Activated T-helper 2 cell treated with anti-CD3 and anti-CD28 coated beads, Interferon-gamma antibody, Interleukin-2, Interleukin-4, amounts not matched to agents 10 μg/mL and 5 μg/mL and 100 μg/mL, durations not matched to agents 14 hours and 24 hours and 36 hours (primary cell): ENCODE results near the gene NOS1AP. TPM values are rescaled to one million over a fixed set of nuclear protein-coding genes. Genes with fewer than 3 reads are reported as not detected.

ENCODE experiments used
- DNase-seq: peaks from one replicate; pipeline ENCODE4 v3.0.0; 2021; ENCODE audit warnings: low spot score
- H3K27ac Mint-ChIP-seq: one replicate; pipeline ENCODE4 v1.8.0; 2021; ENCODE audit warnings: mixed read lengths
- H3K27me3 Mint-ChIP-seq: one replicate; pipeline ENCODE4 v1.8.0; 2021; ENCODE audit warnings: low read depth, mixed read lengths
- H3K36me3 Mint-ChIP-seq: one replicate; pipeline ENCODE4 v1.8.0; 2021; ENCODE audit warnings: low read depth, mixed read lengths
- H3K4me1 Mint-ChIP-seq: one replicate; pipeline ENCODE4 v1.8.0; 2021; ENCODE audit warnings: low read depth, mixed read lengths
- H3K4me3 Mint-ChIP-seq: one replicate; pipeline ENCODE4 v1.8.0; 2021; ENCODE audit warnings: low read depth, mild to moderate bottlenecking, moderate library complexity, mixed read lengths
- H3K9me3 Mint-ChIP-seq: one replicate; pipeline ENCODE4 v1.8.0; 2021; ENCODE audit warnings: mixed read lengths
- intact Hi-C: fragments of 100-400 bp; cut with micrococcal nuclease; formaldehyde crosslinking; loops from one replicate; pipeline ENCODE4 v1.15.1; 2023
- total RNA-seq: library from RNA; stranded (reverse); gene quantifications from 2 replicates; pipeline ENCODE4 v1.2.3, GENCODE V29; 2022

NOS1AP gene
- total RNA-seq, 1 donor from 2014 or later, result not detected

DNA sequence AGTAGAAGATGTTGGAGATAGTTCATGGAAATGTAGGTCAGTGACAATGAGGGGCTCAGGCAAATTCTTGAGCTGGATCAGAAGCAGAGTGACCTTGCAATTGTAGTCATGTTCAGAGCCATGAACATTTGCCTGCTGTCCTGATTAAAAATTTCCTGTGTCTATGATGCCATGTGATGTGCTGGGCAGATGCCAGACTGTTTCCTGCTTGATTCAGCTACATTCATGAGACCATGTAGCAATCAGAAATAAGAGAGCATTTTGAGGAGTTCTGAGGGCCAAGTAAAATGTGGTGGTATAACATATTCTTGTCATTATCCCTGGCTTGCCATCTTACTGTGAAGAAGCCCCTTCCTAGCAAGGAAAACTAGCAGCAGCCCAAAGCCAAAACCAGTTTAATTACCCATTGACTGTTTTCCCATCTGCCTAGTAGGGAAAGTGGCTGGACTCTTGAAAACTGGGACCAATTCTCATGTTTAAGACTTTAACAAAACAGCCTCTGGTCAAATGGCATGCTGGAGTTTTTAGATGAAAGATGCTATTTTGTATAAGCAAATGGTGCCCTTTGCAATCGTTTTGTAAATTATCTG is 118.3 kb downstream of the NOS1AP start:
- peaks cover 7% of the 10 kb centered on the region for H3K27me3 Mint-ChIP-seq
- no peaks in the 10 kb centered on the region for H3K4me1 Mint-ChIP-seq
- H3K9me3 Mint-ChIP-seq, result no peaks in the 10 kb centered on the region
- no peak overlapping the region for H3K4me3 Mint-ChIP-seq
- intact Hi-C loops, result no loop called here
- no peak overlapping the region for H3K27ac Mint-ChIP-seq
- no peaks in the 10 kb centered on the region for H3K36me3 Mint-ChIP-seq
- DNase-seq, result no peak

- H3K9me3 Mint-ChIP-seq, result no peaks in the 10 kb centered on the region
- peaks cover 5% of the 10 kb centered on the region for H3K27me3 Mint-ChIP-seq
- no peaks in the 10 kb centered on the region for H3K4me1 Mint-ChIP-seq
- intact Hi-C loops, result no loop called here
- H3K4me3 Mint-ChIP-seq, result no peak overlapping the region
- H3K36me3 Mint-ChIP-seq, result no peaks in the 10 kb centered on the region
- no peak for DNase-seq
- no peak overlapping the region for H3K27ac Mint-ChIP-seq
These were observed 119.9 kb downstream of the NOS1AP start for GRCh38 chr1:162189345-162189744.

DNA sequence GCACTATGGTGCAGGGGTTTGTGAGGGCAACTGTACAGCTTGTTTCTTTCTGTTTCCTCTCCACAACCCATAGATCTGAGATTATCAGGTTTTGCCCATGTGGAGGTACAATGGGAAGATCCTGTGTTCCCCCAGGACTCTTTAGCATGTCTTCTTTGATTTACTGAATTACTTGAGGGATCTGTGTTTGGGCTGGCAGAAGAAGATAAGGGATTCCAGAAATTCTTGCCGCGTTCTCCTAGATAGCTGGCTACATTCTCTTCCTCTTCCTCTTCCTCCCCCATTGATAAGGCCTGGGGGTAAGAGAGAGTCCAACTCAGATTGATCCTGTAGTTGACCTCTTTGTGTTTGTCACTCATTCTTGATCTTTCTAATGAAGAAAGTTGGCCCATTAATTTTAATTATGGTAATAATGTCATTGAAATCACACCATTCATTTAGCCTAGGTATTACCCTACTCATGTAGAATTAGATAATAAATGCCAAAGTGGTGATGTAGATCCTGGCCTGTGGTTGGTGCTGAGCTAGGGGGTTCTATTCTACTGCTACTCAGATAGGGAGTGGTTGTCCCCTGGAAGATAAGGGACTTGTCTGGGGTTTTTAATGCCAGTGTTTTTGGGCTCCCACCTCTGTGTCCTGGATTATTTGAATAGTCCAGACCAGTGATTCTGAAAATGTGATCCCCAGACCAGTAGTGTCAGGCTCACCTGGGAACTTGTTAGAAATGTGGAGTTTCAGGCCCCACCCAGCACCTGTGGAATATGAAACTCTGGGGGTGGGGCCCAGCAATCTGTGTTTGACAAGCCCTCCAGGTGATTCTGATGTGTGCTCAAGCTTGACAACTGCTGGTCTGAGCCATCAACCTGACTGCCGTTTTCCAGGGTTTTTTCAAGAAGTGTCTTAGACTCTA is 122.2 kb downstream of the NOS1AP start:
- Mint-ChIP-seq H3K27me3 (peaks cover 3% of the 10 kb centered on the region), H3K4me3 (no peak overlapping the region)

DNA sequence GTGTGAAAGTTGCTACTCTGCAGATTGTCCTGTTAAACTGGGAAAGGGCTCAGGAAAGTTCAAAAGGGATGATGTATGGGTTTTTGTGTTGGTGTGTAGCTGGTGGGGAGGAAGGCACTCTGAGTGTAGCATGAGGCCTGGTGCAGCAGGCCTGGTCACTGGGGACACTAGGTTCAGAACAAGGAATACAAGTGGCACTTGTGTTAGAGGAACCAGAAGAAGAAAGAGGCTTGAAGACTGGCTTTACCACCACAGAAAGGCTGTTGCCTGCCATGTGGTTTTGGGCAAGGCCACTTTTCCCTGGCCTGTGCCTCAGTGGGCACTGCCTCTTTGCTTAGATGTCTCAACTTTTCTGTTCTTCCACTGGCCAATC is 122.8 kb downstream of the NOS1AP start:
- H3K4me1 Mint-ChIP-seq, result no peaks in the 10 kb centered on the region
- peaks cover 3% of the 10 kb centered on the region for H3K27me3 Mint-ChIP-seq
- no peaks in the 10 kb centered on the region for H3K9me3 Mint-ChIP-seq
- no peak overlapping the region for H3K4me3 Mint-ChIP-seq
- no peak overlapping the region for H3K27ac Mint-ChIP-seq
- intact Hi-C loops, result no loop called here
- no peaks in the 10 kb centered on the region for H3K36me3 Mint-ChIP-seq
- DNase-seq, result no peak

More for the DNA sequence above, 122.2 kb downstream of the NOS1AP start:
- H3K27ac Mint-ChIP-seq, result no peak overlapping the region
- no peak for DNase-seq
- H3K9me3 Mint-ChIP-seq, result no peaks in the 10 kb centered on the region
- intact Hi-C loops, result no loop called here
- H3K36me3 Mint-ChIP-seq, result no peaks in the 10 kb centered on the region
- no peaks in the 10 kb centered on the region for H3K4me1 Mint-ChIP-seq

DNA sequence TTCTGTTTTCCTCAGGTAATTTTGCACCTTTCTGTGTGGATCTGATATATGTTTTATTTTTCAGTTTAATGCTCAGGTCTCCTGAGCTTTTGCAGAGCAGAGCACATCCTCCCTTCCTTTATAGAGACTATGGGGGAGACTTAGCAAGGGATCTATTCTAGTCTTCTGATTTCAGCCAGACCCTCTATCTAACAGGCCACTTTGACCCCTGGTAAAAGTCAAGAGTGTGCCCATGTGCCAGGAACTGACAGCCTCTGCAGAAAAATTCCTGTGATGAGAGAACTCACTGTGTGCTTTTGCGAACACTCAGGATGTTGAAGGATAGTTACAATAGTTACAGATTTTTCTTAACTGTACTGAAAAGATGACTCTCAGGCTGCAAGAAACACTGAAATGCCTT is 123.3 kb downstream of the NOS1AP start:
- DNase-seq, result no peak
- Mint-ChIP-seq H3K4me1 (no peaks in the 10 kb centered on the region), H3K27ac (no peak overlapping the region), H3K27me3 (peaks cover 3% of the 10 kb centered on the region), H3K4me3 (no peak overlapping the region), H3K9me3 (no peaks in the 10 kb centered on the region), H3K36me3 (no peaks in the 10 kb centered on the region)
- intact Hi-C loops, result no loop called here

- intact Hi-C loops, result no loop called here
These were observed 123.7 kb downstream of the NOS1AP start for GRCh38 chr1:162193221-162193620.

DNA sequence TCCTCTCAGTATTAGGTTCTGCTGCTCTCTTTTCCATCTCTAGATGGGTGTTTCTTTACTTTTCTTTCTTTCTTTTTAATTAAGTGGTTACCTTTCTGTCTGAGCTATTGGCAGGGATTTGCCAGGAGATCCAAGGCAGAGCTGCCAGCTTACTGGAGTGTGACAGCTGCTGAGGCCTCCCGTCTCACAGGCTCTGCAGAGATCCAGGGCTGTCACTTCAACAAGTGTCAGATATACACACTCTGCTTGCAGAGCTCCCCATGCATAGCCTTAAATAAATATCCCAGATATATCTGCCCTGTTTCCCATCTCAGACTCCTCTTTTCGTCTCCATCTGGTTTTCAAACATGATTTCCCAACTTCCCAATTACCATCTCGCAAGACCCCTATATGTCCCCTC is 124.3 kb downstream of the NOS1AP start:
- Mint-ChIP-seq H3K36me3 (no peaks in the 10 kb centered on the region), H3K4me1 (no peaks in the 10 kb centered on the region), H3K9me3 (no peaks in the 10 kb centered on the region), H3K27me3 (peaks cover 3% of the 10 kb centered on the region), H3K4me3 (no peak overlapping the region), H3K27ac (no peak overlapping the region)
- no peak for DNase-seq
- intact Hi-C loops, result no loop called here

More at GRCh38 chr1:162193221-162193620, 123.7 kb downstream of the NOS1AP start:
- Mint-ChIP-seq H3K27me3 (peaks cover 3% of the 10 kb centered on the region), H3K9me3 (no peaks in the 10 kb centered on the region), H3K36me3 (no peaks in the 10 kb centered on the region), H3K4me1 (no peaks in the 10 kb centered on the region), H3K4me3 (no peak overlapping the region), H3K27ac (no peak overlapping the region)
- DNase-seq, result no peak

GRCh38 chr1:162195567-162195966 is 126.1 kb downstream of the NOS1AP start:
- intact Hi-C loops, result no loop called here
- H3K4me1 Mint-ChIP-seq, result no peaks in the 10 kb centered on the region
- H3K36me3 Mint-ChIP-seq, result no peaks in the 10 kb centered on the region
- H3K27ac Mint-ChIP-seq, result no peak overlapping the region
- no peaks in the 10 kb centered on the region for H3K9me3 Mint-ChIP-seq
- no peak overlapping the region for H3K4me3 Mint-ChIP-seq
- H3K27me3 Mint-ChIP-seq, result peaks cover 3% of the 10 kb centered on the region
- no peak for DNase-seq

DNA sequence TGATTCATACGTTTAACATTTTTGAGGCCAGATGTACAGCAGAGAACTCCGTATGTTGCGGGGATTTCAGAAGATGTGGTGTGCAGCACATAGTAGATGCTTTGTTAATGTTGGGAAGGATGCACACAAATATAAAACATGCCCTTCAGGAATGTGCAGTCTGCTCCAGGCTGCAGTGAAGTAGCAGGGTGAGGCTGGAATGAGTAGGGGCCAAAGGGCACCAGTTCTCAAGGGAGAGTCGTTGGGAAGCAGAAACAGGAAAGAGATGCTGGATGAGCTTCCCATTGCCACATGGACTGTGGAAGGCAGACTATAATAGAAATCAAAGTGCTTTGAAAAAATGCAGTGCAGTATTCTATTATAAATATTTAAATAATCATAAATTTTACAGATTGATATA is 126.9 kb downstream of the NOS1AP start:
- no peak for DNase-seq
- Mint-ChIP-seq H3K9me3 (no peaks in the 10 kb centered on the region), H3K27ac (no peak overlapping the region), H3K4me1 (no peaks in the 10 kb centered on the region), H3K4me3 (no peak overlapping the region), H3K27me3 (peaks cover 3% of the 10 kb centered on the region), H3K36me3 (no peaks in the 10 kb centered on the region)
- intact Hi-C loops, result no loop called here

- Mint-ChIP-seq H3K4me3 (no peak overlapping the region), H3K4me1 (no peaks in the 10 kb centered on the region), H3K36me3 (no peaks in the 10 kb centered on the region), H3K27me3 (peaks cover 3% of the 10 kb centered on the region), H3K27ac (no peak overlapping the region), H3K9me3 (no peaks in the 10 kb centered on the region)
- no peak for DNase-seq
- intact Hi-C loops, result no loop called here
These were observed 127.6 kb downstream of the NOS1AP start for GRCh38 chr1:162197041-162197531.

- intact Hi-C loops, result no loop called here
- peaks cover 4% of the 10 kb centered on the region for H3K27me3 Mint-ChIP-seq
- no peaks in the 10 kb centered on the region for H3K36me3 Mint-ChIP-seq
- no peak overlapping the region for H3K4me3 Mint-ChIP-seq
- DNase-seq, result no peak
- H3K9me3 Mint-ChIP-seq, result no peaks in the 10 kb centered on the region
- no peaks in the 10 kb centered on the region for H3K4me1 Mint-ChIP-seq
- no peak overlapping the region for H3K27ac Mint-ChIP-seq
These were observed 128.3 kb downstream of the NOS1AP start for GRCh38 chr1:162197615-162198421.

GRCh38 chr1:162200096-162200847 is 130.8 kb downstream of the NOS1AP start:
- Mint-ChIP-seq H3K27ac (no peak overlapping the region), H3K9me3 (no peaks in the 10 kb centered on the region), H3K36me3 (no peaks in the 10 kb centered on the region), H3K4me3 (no peak overlapping the region), H3K4me1 (no peaks in the 10 kb centered on the region), H3K27me3 (peaks cover 9% of the 10 kb centered on the region)
- intact Hi-C loops, result no loop called here
- DNase-seq, result no peak
